GM20431 (cell line): ENCODE results near the gene MDK.

Experiments used
- in situ Hi-C: fragments of 300-500 bp; cut with MseI, MboI; formaldehyde crosslinking; loops from one replicate; pipeline ENCODE4 v1.15.0; 2020; ENCODE audit warnings: low sequenced_read_pairs; ENCODE audit not compliant: unreplicated experiment

Gene MDK

GRCh38 chr11:46346886-46347636 is 34.4 kb upstream of the MDK start, which contains the start of gene DGKZ:
DGKZ (plus strand) TSS chr11:46347463; CDS start chr11:46347660, 197 bp downstream.
- in situ Hi-C loops, result no loop called here

- in situ Hi-C loops, result no loop called here
Measured at GRCh38 chr11:46347637-46348311, 33.7 kb upstream of the MDK start.

GRCh38 chr11:46348566-46349401 is 32.7 kb upstream of the MDK start:
- in situ Hi-C loops, result no loop called here

- in situ Hi-C loops, result no loop called here
Measured at GRCh38 chr11:46350695-46351094, 30.8 kb upstream of the MDK start.

- in situ Hi-C loops, result no loop called here
Measured at GRCh38 chr11:46351148-46351547, 30.3 kb upstream of the MDK start.

GRCh38 chr11:46351606-46352005 is 29.9 kb upstream of the MDK start:
- in situ Hi-C loops, result no loop called here

- in situ Hi-C loops, result no loop called here
Measured at GRCh38 chr11:46352063-46352841, 29.2 kb upstream of the MDK start.

- in situ Hi-C loops, result no loop called here
Measured at GRCh38 chr11:46353698-46354097, 27.8 kb upstream of the MDK start.

GRCh38 chr11:46356924-46357482 is 24.5 kb upstream of the MDK start:
- in situ Hi-C loops, result no loop called here

GRCh38 chr11:46357483-46357936 is 24.0 kb upstream of the MDK start:
- in situ Hi-C loops, result no loop called here

- in situ Hi-C loops, result no loop called here
Measured at GRCh38 chr11:46359953-46360352, 21.5 kb upstream of the MDK start.

GRCh38 chr11:46360878-46361277 is 20.6 kb upstream of the MDK start:
- in situ Hi-C loops, result no loop called here

- in situ Hi-C loops, result no loop called here
Measured at GRCh38 chr11:46361283-46362155, 19.9 kb upstream of the MDK start.

- in situ Hi-C loops, result no loop called here
Measured at GRCh38 chr11:46362156-46363030, 19.1 kb upstream of the MDK start.

GRCh38 chr11:46363031-46363407 is 18.4 kb upstream of the MDK start:
- in situ Hi-C loops, result no loop called here

GRCh38 chr11:46363455-46364005 is 17.9 kb upstream of the MDK start:
- in situ Hi-C loops, result no loop called here

GRCh38 chr11:46364056-46364455 is 17.4 kb upstream of the MDK start:
- in situ Hi-C loops, result no loop called here
